NK-92 (cell line): ENCODE measurements around the gene EIF4E.

Experiments used
- DNase-seq: peaks from one replicate; lab custom pipeline; 2025; ENCODE audit not compliant: unreplicated experiment; lab: John Stamatoyannopoulos, UW

The EIF4E gene, protein sequence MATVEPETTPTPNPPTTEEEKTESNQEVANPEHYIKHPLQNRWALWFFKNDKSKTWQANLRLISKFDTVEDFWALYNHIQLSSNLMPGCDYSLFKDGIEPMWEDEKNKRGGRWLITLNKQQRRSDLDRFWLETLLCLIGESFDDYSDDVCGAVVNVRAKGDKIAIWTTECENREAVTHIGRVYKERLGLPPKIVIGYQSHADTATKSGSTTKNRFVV

DNA sequence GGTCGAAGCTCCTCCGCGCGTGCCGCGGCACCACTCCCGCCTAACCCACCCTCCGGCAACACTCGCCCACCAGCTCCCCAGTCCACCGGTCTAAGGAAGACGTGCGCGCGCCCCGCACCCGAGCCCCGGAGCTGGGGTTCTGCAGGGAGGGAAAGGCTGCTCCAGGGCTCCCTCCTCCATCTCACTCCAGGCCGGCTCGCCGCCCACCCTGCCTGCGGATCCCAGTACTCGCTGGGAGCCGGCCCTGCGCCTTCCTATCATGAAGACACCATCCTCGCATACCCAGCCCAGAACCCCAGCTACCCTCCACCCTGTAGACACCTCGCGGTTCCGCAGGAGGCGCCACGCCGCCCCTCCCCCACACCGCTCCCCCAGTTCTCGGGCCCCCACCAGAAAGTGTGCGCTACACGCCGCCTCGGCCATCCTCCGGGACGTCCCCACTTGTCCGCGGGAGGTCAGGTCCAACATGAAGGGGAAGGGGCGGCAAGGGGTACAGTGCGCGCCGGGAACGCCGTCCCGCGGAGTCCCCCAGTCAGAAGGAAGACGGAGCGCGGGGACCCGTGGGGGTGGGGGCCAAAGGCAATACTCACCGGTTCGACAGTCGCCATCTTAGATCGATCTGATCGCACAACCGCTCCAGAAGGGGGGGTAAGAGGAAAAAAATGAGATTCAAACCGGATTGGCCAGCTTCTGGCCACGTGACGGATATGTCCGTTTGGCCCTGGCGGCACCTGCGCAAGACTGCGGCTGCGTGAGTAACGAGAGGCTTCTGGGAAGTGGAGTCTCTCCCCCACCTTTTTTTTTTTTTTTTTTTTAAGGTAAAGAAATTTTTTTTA is at the start of gene EIF4E:
EIF4E (minus strand) TSS at position 629 of the 836 bp plus-strand sequence; CDS start at position 608, 21 bp downstream.
- DNase-seq = peak; percentile 84

DNA sequence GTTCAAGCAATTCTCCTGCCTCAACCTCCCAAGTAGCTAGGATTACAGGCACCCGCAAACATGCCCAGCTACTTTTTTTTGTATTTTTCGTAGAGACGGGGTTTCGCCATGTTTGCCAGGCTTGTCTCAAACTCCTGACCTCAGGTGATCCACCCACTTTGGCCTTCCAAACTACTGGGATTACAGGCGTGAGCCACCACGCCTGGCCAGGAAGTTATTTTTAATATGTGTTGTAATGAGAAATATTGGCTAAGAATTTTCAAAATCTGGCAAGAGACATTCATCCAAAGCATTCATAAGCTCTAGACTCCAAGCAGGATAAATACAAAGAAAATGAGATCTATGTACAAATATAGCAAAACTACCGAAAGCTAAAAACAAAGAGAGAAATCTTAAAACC is 48.6 kb upstream of the EIF4E start:
- DNase-seq = no peak

DNA sequence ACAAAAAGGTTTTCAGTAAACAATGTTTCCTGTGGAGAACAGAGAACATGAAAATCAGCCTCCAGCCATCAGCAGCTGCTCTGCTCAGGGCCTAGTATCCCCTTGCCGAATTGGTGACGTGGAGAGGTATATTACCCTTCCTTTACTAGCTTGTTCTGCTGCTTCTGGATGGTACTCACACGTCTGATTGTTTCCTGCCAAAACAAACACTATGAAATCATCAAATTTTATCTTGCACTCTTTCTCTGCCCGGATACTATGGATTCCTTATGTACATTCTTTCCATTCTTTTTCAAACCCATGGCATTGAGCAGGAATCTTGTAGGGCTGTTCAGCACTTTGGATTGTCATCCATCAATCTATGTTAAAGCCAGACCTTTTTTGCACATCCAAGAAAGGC is 47.8 kb upstream of the EIF4E start:
- no peak for DNase-seq

DNA sequence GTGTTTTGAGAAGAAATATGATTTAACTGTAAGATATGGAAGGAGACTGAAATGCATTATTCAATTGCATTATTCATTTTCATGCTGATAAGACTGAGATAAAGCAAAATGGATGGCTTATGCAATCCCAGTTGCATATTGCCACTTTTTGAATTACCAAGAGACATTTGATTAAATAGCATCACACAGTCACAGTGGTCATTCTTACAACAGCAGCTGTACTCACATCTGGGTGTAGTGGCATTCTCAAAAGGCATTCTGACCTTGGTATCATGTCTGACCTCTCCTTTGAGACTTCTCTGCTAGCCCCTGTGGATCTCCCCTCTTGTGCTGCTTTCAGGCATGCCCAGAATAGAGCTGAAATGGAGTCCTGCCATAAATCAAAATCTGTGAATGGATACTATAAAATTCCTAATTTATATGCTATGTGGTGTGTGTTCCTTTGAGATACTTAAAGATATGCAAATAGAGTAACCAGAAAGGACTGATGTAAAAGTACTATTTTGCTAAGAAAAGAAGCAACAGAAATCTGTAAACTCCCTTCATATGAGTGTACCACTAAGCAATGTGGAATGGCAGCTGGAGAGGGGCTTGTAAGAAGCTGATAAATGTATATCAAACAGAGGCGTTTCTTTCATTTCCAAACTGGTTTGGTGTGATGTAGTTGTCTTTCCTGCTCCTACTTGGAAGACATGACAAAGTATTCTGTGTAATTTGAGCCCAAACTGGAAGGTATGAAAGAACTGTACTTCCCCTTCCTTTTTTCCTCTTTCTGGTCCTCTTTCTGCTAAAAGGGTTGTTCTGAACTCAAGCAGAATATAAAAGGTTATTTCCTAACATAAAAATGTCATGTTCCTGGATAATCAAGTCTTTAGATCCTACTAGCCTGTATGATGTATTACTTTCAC is 41.2 kb upstream of the EIF4E start:
- DNase-seq = no peak

DNA sequence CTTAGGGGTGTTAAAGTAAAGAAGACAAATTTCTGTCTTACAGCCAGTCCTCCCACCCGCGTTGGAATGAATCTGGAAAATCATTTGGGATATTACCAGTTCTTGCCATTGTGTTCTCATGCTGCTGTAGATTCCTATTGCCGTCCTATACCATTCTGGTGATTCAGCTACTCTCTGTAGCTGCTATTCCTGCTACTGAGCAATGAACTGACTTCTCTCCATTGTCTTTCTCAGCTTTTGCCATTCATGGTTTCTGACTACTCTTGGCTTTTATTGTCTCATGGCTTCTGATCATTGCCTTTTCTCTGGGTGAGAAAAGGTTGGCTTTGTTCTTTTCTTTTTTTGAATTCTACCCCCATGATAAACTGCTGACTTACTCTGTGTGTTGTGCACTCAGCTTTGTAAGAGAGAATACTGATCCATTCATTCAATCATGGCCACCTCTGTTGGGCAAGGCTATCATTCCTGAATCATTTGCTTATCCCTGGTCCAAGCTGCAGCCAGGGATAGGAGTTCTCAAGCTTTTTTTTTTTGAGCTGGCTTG is 38.9 kb upstream of the EIF4E start:
- DNase-seq = no peak

DNA sequence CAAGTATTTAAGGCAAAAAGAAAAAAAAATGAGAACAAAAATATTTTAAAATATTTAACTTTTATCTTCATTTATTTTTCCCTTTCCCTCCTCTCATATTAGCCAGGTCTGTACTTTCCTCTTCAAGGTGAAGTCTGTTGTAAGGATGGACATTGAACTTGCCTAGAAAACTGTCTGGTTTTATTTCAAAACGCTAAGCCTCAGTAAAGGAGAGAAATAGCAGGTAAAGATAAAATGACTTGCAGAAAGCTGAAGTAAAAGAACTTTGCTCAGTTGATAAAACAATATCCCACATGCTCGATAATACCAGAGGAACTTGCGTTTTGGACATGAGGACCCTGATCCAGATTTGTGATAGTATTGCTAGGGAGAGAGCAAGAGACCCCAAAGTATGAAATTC is 38.0 kb upstream of the EIF4E start:
- DNase-seq = no peak

DNA sequence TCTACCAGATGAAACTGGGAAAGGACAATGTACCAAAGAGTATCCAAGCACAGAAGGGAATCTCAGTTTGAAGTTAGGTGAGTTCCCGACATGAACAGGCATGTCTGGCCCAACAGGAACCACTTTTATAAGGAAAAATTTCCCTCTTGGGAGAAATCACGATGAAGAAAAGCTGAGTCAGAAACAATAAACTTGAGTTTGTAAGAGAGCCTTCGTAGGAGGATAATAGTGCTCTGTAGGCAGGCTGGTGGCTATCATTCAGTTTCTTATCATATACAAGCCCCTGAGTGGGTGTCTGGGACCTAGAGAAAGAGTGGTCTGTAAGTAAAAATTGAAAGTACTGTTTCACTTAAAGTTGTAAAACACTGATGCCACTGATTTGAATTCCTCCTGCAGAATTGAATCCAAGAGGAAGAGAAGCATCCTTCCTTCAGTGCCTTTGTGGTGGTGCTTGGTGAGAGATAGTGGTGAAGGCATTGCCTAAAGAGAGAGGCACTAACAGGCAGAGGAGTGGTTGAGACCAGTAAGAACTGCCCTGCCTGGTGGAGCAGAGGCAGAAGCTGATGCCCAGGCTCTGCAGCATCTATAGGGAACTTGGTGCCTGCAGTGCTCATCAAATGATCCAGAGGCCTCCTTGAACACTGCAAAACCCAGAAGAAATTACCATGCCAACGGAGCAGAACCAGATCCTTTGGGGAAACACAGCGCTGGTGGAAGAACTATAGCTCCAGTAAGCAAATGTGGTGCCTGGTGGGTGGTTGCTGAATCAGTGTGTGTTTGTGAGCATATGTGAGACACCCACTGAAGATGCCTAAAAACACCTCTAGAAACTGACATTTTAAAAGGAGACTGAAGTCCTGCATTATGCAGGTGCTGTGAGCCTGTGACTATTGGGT is 34.9 kb upstream of the EIF4E start:
- DNase-seq = no peak

DNA sequence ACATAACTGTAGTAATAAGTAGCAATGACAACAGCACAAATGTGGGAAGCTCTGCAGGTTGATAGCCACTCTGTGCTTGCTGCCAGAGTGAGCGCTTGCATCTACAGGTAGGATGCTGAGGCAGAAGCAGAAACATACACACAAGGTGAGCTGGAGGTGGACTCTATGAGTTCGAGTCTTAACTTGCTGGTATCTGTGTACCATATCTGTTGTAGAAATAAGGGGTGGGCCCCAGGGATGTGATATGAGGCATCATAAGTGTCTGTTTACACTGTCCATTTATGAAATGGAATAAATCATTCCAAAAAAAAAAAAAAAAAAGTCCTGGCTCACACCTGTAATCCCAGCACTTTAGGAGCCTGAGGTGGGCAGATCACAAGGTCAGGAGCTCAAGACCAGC is 32.8 kb upstream of the EIF4E start:
- no peak for DNase-seq

DNA sequence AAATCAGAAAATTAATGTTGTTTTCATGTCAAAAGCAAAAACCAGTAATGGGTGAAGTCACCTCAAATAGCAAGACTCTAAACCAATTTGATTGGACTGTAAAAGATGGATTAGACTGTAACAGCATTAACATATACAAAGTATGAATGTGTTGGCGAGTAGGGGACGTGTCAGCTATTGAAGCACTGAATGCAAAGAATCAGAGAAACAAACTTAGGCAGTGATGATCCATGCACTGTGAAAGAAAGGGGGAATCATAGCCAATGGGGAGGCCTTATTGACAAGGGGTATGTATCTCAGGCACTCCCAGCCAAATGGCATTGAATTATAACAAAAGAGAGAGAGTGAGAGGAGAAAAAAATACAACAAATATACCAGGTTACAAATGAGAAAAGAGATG is 30.5 kb upstream of the EIF4E start:
- DNase-seq = no peak

DNA sequence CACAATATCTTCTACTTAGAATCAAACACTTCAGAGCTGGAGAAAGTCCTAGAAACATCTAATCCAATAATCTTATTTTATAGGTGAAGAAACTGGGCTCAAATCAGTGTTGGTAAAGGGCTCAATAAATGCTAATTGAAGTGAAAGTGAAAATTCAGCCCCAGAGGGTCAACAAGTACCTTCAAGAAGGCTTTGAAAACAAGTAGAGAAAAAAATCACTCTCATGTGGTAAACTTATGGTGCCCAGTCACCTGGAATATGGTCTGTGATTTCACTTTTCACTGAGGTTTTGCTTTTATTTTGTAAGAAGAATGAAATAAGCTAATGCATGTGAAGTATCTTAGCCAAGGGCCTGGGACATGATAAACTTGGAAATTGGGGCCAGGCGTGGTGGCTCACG is 29.1 kb upstream of the EIF4E start:
- no peak for DNase-seq

DNA sequence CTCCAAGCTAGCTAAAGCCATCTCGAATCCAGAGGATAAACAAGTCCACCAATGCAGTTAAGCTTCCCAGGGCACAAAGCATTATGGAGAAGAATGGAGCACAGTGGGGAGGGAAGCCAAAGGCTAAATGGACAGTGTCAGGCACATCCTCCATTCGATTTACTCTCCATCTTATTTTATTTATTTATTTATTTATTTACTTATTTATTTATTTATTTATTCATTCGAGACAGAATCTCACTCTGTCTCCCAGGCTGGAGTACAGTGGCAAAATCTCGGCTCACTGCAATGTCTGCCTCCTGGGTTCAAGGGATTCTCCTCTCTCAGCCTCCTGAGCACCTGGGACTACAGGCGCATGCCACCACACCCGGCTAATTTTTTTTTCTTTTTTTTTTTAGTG is 26.3 kb upstream of the EIF4E start:
- DNase-seq = no peak

DNA sequence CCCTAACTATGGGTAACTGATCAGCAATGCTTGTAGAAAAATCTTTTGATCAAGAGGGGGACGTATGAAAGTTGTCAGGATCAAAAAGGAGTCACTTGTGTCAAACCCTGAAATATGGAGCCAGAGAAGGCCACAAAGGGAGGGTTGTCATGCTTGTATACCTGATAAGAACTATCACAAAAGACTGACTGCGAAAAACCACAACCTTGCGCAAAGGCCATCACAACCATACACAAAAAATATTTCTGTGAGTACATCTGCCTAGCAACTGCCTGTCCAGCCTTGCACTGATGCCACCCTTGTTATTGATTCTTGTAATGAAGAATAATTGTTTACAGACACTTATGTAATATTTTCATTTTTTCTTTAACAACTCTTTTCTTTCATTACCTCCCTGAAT is 22.8 kb upstream of the EIF4E start:
- no peak for DNase-seq

DNA sequence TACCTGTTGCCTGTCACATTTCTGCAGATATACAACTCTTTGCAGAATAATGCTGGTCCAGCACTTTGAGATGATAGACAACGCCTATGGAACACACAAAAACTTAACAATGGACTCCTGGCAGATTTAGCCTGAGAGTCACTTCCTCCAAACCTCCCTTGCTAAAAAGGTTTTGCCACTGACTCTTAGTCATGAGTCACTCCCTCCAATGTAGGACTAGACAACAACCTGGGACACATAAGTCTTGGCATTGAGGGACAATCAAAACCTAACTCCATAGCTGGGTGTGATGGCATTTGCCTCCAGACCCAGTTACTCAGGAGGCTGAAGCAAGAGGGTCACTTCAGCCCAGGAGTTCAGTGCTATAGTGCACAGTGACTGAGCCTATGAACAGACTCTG is 22.0 kb upstream of the EIF4E start:
- DNase-seq = no peak

DNA sequence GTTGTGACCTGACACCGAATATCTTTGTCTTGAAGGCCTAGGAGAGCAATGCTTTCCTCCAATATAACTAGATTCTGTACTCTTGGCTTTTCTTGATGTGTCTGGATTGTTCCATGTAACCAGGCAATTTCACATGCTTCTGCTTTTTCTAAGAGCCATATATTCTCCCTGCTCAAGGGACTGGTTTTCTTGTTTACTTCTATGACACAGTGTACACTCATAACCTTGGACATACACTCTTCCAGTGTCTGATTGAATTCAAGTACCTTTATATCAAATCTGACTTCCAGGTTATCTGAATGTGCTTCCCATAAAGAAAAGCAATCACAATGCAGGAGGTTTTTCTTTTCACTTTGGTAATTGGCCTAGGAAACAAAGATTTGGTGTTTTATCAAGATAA is 17.4 kb upstream of the EIF4E start:
- no peak for DNase-seq

DNA sequence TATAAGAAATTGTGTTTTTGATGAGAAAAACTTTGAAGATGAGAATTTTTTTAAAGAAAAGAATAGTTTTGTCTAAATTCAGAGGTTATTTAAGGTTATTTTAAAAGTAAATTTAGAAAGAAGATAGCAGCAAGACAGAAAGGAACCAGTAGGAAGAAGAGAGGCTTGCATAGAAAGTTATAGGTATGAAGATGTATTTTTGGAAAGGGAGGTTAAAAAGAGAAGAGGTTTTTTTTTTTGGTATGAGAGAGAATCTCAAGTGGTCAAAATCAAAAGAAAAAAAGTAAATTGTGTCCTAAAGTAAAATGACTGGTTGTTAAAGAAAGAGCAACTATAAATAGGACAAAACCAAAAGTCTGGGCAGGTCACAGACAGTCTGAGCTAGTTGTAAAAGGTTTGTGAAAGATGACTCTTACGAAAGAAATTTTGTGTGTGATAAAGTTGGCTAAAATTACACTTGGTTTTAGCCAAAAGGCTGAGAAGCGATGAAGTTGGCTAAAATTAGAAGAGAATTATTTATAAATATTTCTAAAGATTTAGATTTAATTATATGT is 16.4 kb upstream of the EIF4E start:
- DNase-seq = no peak

DNA sequence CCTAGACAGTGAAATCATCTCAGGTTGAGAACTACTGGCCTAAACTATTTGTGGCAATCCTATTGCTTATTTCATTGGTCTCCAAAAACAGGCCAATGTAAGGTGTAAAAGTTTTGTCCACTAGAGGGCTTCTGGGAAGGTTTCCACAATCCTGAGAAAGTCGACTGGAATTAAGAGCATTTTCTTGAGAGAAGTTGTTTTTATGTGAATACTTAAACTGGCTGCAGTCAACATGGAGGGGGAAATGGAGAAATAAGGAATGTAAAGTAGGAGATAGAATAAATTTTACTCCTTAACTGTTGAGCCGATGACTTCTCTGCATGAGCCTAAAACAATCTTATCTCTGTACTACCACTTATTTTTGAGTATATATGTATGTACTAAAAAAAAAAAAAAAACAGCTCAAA is 11.0 kb upstream of the EIF4E start:
- no peak for DNase-seq

DNA sequence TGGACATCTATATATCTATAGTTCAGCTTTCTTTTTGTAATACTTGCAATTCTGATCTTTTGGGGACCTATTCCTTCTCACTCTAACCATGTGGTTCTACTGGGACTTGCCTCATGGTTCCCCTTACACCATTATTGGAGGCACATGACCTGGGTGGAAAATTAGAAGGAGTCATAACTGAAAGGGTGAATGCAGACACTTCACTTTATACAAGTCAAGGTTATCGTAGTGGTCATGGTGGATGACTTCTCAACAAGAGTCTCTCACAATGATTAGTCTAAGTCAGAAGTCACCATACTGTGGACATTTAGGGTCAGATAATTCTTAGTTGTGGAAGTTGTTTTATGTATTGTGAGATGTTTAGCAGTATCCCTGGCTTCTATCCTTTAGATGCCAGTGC is 10.5 kb upstream of the EIF4E start:
- no peak for DNase-seq

DNA sequence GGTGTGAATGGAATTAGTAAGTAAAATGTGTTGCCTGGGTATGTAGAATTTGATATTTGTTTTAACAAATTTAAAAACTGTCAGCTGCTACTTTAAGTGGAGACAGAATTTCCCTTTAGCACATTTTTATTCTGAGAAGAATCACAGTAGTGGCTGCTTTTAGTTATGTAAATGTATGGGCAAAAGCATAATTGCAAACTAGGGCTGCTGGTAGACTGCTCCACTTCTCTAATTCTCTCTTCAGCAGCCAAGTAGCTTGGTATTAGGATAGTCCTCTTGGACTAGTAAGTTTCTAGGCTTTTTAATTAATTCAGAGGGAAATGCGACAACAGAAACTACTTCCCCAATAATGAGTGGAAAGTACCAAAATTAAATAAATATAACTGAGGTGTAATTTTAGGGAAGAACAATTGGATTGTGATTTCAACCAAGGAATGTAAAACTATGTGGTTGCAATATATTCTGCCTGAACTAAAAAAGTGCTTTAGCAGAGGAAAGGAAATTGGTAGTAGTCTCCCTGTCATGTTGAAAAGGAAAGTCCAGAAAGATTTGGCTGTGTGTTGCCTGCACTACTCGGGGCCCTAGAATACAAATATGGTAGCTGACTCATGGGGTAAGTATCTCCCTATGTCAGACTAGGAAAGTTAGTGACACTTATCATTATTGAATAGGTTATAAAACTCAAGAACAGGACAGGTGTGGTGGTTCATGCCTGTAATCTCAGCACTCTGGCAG is 9.2 kb upstream of the EIF4E start:
- DNase-seq = no peak

DNA sequence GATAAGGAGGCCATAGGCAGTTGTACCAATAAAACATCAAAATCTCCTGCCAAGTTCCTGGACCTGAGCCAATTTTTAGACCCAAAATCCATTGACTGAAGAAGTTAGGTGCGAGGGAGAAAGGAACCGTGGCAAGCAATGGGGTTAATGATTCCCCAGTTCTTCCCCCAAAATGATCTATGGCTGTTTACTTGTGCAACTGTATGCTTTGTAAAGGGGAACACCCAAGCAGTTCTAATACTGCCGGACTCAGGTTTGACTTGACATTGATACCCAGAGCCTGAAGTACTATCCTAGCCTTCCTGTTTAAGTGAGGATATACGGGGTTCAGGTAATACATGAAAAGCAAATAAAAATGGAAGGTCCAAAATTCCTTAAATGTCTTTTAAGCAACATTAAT is 6.7 kb upstream of the EIF4E start:
- no peak for DNase-seq
